ENCODE data around the gene ITPK1. TPM values are rescaled to one million over a fixed set of nuclear protein-coding genes. Genes with fewer than 3 reads are reported as not detected.

The ITPK1 gene
- polyA plus RNA-seq, 2 of the 4 experiments (the other 2 are of a cell fraction) = 46.2 to 47.0 TPM

GRCh38 chr14:92993302-92993701 lies 122.4 kb downstream of the ITPK1 start:
- CTCF ChIA-PET = interaction anchor here (1.4 kb wide), 1 partner anchor 40 kb away, joined by 4 read pairs; no protein-coding TSS in a partner anchor
- no peak overlapping the region for H3K4me2 ChIP-seq
- DNase-seq (ENCODE audit: low read depth in 1 of 2, low spot score in 1 of 2) = no peak
- WGBS (ENCODE audit: missing lambda C conversion rate) = 90% methylated on average over 9 of the region's 9 CpGs
- H3K9me3 ChIP-seq = peaks cover 7% of the 10 kb centered on the region; the same call in 1 of the 3 replicates
- no peak for ATAC-seq
- FAIRE-seq = no peak
- POLR2A ChIA-PET = no interaction called here
- H3K4me3 ChIP-seq = no peak overlapping the region
- TF ChIP-seq EHMT2 (IDR thresholded peaks at IDR 0.05; ENCODE audit: low read depth) (no peak), ATOH8 (CRISPR knock-in tag; IDR thresholded peaks at IDR 0.05; ENCODE audit: low read depth) (no peak), HOXB13 (CRISPR knock-in tag; IDR thresholded peaks at IDR 0.05; ENCODE audit: low read depth) (no peak), CEBPB (IDR thresholded peaks at IDR 0.05) (no peak), HOXB5 (CRISPR knock-in tag; IDR thresholded peaks at IDR 0.05) (no peak), ZC3H11A (IDR thresholded peaks at IDR 0.05) (no peak), HEYL (CRISPR knock-in tag; IDR thresholded peaks at IDR 0.05) (no peak), EHF (CRISPR knock-in tag; IDR thresholded peaks at IDR 0.05) (no peak), MAX (IDR thresholded peaks at IDR 0.05) (no peak)
- no peak overlapping the region for H3K27ac ChIP-seq
- H3K4me1 ChIP-seq = no peaks in the 10 kb centered on the region

- peaks cover 13% of the 10 kb centered on the region for H3K4me1 ChIP-seq
- DNase-seq (ENCODE audit: low read depth in 1 of 2, low spot score in 1 of 2) = no peak
- CTCF ChIA-PET = interaction anchor here (1.0 to 1.5 kb wide), 2 partner anchors 22 to 122 kb away, joined by 3 to 5 read pairs; no protein-coding TSS in a partner anchor
- POLR2A ChIA-PET = no interaction called here
- no peak overlapping the region for H3K27ac ChIP-seq
- TF ChIP-seq MAX (IDR thresholded peaks at IDR 0.05) = no peak
- H3K4me2 ChIP-seq = no peak overlapping the region
- FAIRE-seq = no peak
- peaks cover 7% of the 10 kb centered on the region; the same call in 1 of the 3 replicates for H3K9me3 ChIP-seq
- ATAC-seq = no peak
- 94% methylated on average over 8 of the region's 8 CpGs for WGBS (ENCODE audit: missing lambda C conversion rate)
- H3K4me3 ChIP-seq = no peak overlapping the region
Observed at GRCh38 chr14:92991536-92991935, 124.2 kb downstream of the ITPK1 start.

- FAIRE-seq (no peak), DNase-seq (ENCODE audit: low read depth in 1 of 2, low spot score in 1 of 2) (no peak), ATAC-seq (no peak)
- no peak overlapping the region for H3K27ac ChIP-seq
- POLR2A ChIA-PET = no interaction called here
- 91% methylated on average over 21 of the region's 22 CpGs for WGBS (ENCODE audit: missing lambda C conversion rate)
- no peak overlapping the region for H3K4me3 ChIP-seq
- H3K4me2 ChIP-seq = no peak overlapping the region
- TF ChIP-seq EHMT2 (IDR thresholded peaks at IDR 0.05; ENCODE audit: low read depth) (no peak), FOXS1 (CRISPR knock-in tag; IDR thresholded peaks at IDR 0.05) (no peak), POLR2AphosphoS2 (conservative IDR thresholded peaks at IDR 0.05; ENCODE audit: low read length) (no peak), FOSB (CRISPR knock-in tag; IDR thresholded peaks at IDR 0.05) (no peak), HEYL (CRISPR knock-in tag; IDR thresholded peaks at IDR 0.05) (no peak), RFX5 (IDR thresholded peaks at IDR 0.05) (no peak), JUNB (IDR thresholded peaks at IDR 0.05) (no peak), CHD2 (IDR thresholded peaks at IDR 0.05; ENCODE audit: low read length, partially characterized antibody) (no peak), EHF (CRISPR knock-in tag; IDR thresholded peaks at IDR 0.05) (no peak), CBX2 (IDR thresholded peaks at IDR 0.05; ENCODE audit: borderline replicate concordance, low read depth) (no peak), ESRRA (IDR thresholded peaks at IDR 0.05; ENCODE audit: borderline replicate concordance, low read length) (no peak), HES2 (IDR thresholded peaks at IDR 0.05) (no peak), HOXB5 (CRISPR knock-in tag; IDR thresholded peaks at IDR 0.05) (no peak), PHF8 (IDR thresholded peaks at IDR 0.05; ENCODE audit: borderline replicate concordance, low read depth) (no peak), EP300 (IDR thresholded peaks at IDR 0.05) (no peak), ATOH8 (CRISPR knock-in tag; IDR thresholded peaks at IDR 0.05; ENCODE audit: low read depth) (no peak), MAX (IDR thresholded peaks at IDR 0.05) (no peak), ZNF302 (CRISPR knock-in tag; IDR thresholded peaks at IDR 0.05) (no peak), NPAS2 (CRISPR knock-in tag; IDR thresholded peaks at IDR 0.05; ENCODE audit: borderline replicate concordance) (no peak), CTCF (IDR thresholded peaks at IDR 0.05) (no peak)
- peaks cover 7% of the 10 kb centered on the region; the same call in 1 of the 3 replicates for H3K9me3 ChIP-seq
- peaks cover 21% of the 10 kb centered on the region for H3K4me1 ChIP-seq
- CTCF ChIA-PET = interaction anchor here (0.9 to 1.5 kb wide), 3 partner anchors 20 to 123 kb away, joined by 3 to 4 read pairs (median 3); no protein-coding TSS in a partner anchor
Observed at GRCh38 chr14:92990456-92991430, 125.0 kb downstream of the ITPK1 start.
